ENCODE measurements around the gene ZBED6.
A peak's percentile ranks its signal among the peaks of the same experiment; 100 is the strongest.

Gene ZBED6

GRCh38 chr1:203772836-203773235, 22.6 kb upstream of the ZBED6 start:
- Histone ChIP-seq H3K9me3 (ENCODE audit: severe bottlenecking) (no peaks in the 10 kb centered on the region), H3K36me3 (ENCODE audit: low read depth) (no peaks in the 10 kb centered on the region), H3K4me1 (ENCODE audit: insufficient read depth, poor library complexity, severe bottlenecking) (peaks cover 17% of the 10 kb centered on the region), H3K27me3 (ENCODE audit: insufficient read depth, poor library complexity, severe bottlenecking) (no peaks in the 10 kb centered on the region), H3K27ac (ENCODE audit: poor library complexity, severe bottlenecking) (no peak overlapping the region), H3K4me3 (ENCODE audit: severe bottlenecking) (no peak overlapping the region)
- ATAC-seq (ENCODE audit: low read depth) (no peak), DNase-seq (ENCODE audit: low spot score) (no peak)
- TF ChIP-seq CTCF (IDR thresholded peaks at IDR 0.05; ENCODE audit: poor library complexity, severe bottlenecking), result no peak

- DNase-seq (ENCODE audit: low spot score), result no peak
- no peaks in the 10 kb centered on the region for H3K9me3 ChIP-seq (ENCODE audit: severe bottlenecking)
- peak; percentile 44 for TF ChIP-seq CTCF (IDR thresholded peaks at IDR 0.05; ENCODE audit: poor library complexity, severe bottlenecking)
- no peaks in the 10 kb centered on the region for H3K36me3 ChIP-seq (ENCODE audit: low read depth)
- peak; percentile 38; the same call in 1 of the 3 replicates for ATAC-seq (ENCODE audit: low read depth)
- no peak overlapping the region for H3K4me3 ChIP-seq (ENCODE audit: severe bottlenecking)
- no peaks in the 10 kb centered on the region for H3K27me3 ChIP-seq (ENCODE audit: insufficient read depth, poor library complexity, severe bottlenecking)
- no peaks in the 10 kb centered on the region for H3K4me1 ChIP-seq (ENCODE audit: insufficient read depth, poor library complexity, severe bottlenecking)
- no peak overlapping the region for H3K27ac ChIP-seq (ENCODE audit: poor library complexity, severe bottlenecking)
Measured at GRCh38 chr1:203776636-203777035, 18.8 kb upstream of the ZBED6 start.

- H3K36me3 ChIP-seq (ENCODE audit: low read depth), result no peaks in the 10 kb centered on the region
- TF ChIP-seq CTCF (IDR thresholded peaks at IDR 0.05; ENCODE audit: poor library complexity, severe bottlenecking), result no peak
- H3K27ac ChIP-seq (ENCODE audit: poor library complexity, severe bottlenecking), result no peak overlapping the region
- H3K27me3 ChIP-seq (ENCODE audit: insufficient read depth, poor library complexity, severe bottlenecking), result no peaks in the 10 kb centered on the region
- DNase-seq (ENCODE audit: low spot score) (no peak), ATAC-seq (ENCODE audit: low read depth) (no peak)
- H3K4me3 ChIP-seq (ENCODE audit: severe bottlenecking), result no peak overlapping the region
- H3K4me1 ChIP-seq (ENCODE audit: insufficient read depth, poor library complexity, severe bottlenecking), result no peaks in the 10 kb centered on the region
- H3K9me3 ChIP-seq (ENCODE audit: severe bottlenecking), result no peaks in the 10 kb centered on the region
Measured at GRCh38 chr1:203777596-203777995, 17.8 kb upstream of the ZBED6 start.

- Histone ChIP-seq H3K4me3 (ENCODE audit: severe bottlenecking) (no peak overlapping the region), H3K9me3 (ENCODE audit: severe bottlenecking) (no peaks in the 10 kb centered on the region), H3K4me1 (ENCODE audit: insufficient read depth, poor library complexity, severe bottlenecking) (no peaks in the 10 kb centered on the region), H3K27ac (ENCODE audit: poor library complexity, severe bottlenecking) (no peak overlapping the region), H3K27me3 (ENCODE audit: insufficient read depth, poor library complexity, severe bottlenecking) (no peaks in the 10 kb centered on the region), H3K36me3 (ENCODE audit: low read depth) (no peaks in the 10 kb centered on the region)
- ATAC-seq (ENCODE audit: low read depth), result no peak
- no peak for DNase-seq (ENCODE audit: low spot score)
- TF ChIP-seq CTCF (IDR thresholded peaks at IDR 0.05; ENCODE audit: poor library complexity, severe bottlenecking), result no peak
Measured at GRCh38 chr1:203778146-203778545, 17.3 kb upstream of the ZBED6 start.

GRCh38 chr1:203778789-203779188, 16.6 kb upstream of the ZBED6 start:
- ATAC-seq (ENCODE audit: low read depth), result no peak
- no peak overlapping the region for H3K27ac ChIP-seq (ENCODE audit: poor library complexity, severe bottlenecking)
- no peaks in the 10 kb centered on the region for H3K9me3 ChIP-seq (ENCODE audit: severe bottlenecking)
- H3K4me3 ChIP-seq (ENCODE audit: severe bottlenecking), result no peak overlapping the region
- no peaks in the 10 kb centered on the region for H3K27me3 ChIP-seq (ENCODE audit: insufficient read depth, poor library complexity, severe bottlenecking)
- TF ChIP-seq CTCF (IDR thresholded peaks at IDR 0.05; ENCODE audit: poor library complexity, severe bottlenecking), result no peak
- H3K4me1 ChIP-seq (ENCODE audit: insufficient read depth, poor library complexity, severe bottlenecking), result no peaks in the 10 kb centered on the region
- H3K36me3 ChIP-seq (ENCODE audit: low read depth), result no peaks in the 10 kb centered on the region
- no peak for DNase-seq (ENCODE audit: low spot score)
